Measurements from ENCODE around the gene TXNDC11. TPM values are rescaled to one million over a fixed set of nuclear protein-coding genes. Genes with fewer than 3 reads are reported as not detected.

TXNDC11 gene
- total RNA-seq, 1 donor from 2014 or later, result 99.2 TPM

- H3K27ac ChIP-seq, result no peak overlapping the region
- H3K4me3 ChIP-seq, result no peak overlapping the region
- H3K4me1 ChIP-seq, result peaks cover 17% of the 10 kb centered on the region
- ATAC-seq, result no peak
- no peak for DNase-seq
- no peaks in the 10 kb centered on the region for H3K9me3 ChIP-seq
- TF ChIP-seq CTCF (IDR thresholded peaks at IDR 0.05), result no peak
- peaks cover 96% of the 10 kb centered on the region for H3K36me3 ChIP-seq
- intact Hi-C loops (cut with DNase I), result no loop called here
- H3K27me3 ChIP-seq, result no peaks in the 10 kb centered on the region
Observed at GRCh38 chr16:11756248-11756647, 13.6 kb upstream of the TXNDC11 start.

- Histone ChIP-seq H3K27ac (no peak overlapping the region), H3K4me1 (peaks cover 17% of the 10 kb centered on the region), H3K27me3 (no peaks in the 10 kb centered on the region), H3K9me3 (no peaks in the 10 kb centered on the region), H3K36me3 (peaks cover 96% of the 10 kb centered on the region), H3K4me3 (no peak overlapping the region)
- no peak for TF ChIP-seq CTCF (IDR thresholded peaks at IDR 0.05)
- intact Hi-C loops (cut with DNase I), result no loop called here
- no peak for DNase-seq
- ATAC-seq, result no peak
Observed at GRCh38 chr16:11755022-11755760, 12.5 kb upstream of the TXNDC11 start.

GRCh38 chr16:11752856-11753255 lies 10.2 kb upstream of the TXNDC11 start:
- no peaks in the 10 kb centered on the region for H3K27me3 ChIP-seq
- no peak for TF ChIP-seq CTCF (IDR thresholded peaks at IDR 0.05)
- no peak for ATAC-seq
- no peak overlapping the region for H3K4me3 ChIP-seq
- intact Hi-C loops (cut with DNase I), result no loop called here
- H3K4me1 ChIP-seq, result no peaks in the 10 kb centered on the region
- H3K27ac ChIP-seq, result no peak overlapping the region
- no peaks in the 10 kb centered on the region for H3K9me3 ChIP-seq
- DNase-seq, result no peak
- peaks cover 99% of the 10 kb centered on the region for H3K36me3 ChIP-seq

- intact Hi-C loops (cut with DNase I), result no loop called here
- Histone ChIP-seq H3K27me3 (no peaks in the 10 kb centered on the region), H3K4me3 (no peak overlapping the region), H3K36me3 (peaks cover 71% of the 10 kb centered on the region), H3K4me1 (no peaks in the 10 kb centered on the region), H3K27ac (no peak overlapping the region), H3K9me3 (no peaks in the 10 kb centered on the region)
- no peak for ATAC-seq
- no peak for TF ChIP-seq CTCF (IDR thresholded peaks at IDR 0.05)
- DNase-seq, result no peak
Observed at GRCh38 chr16:11750056-11750455, 7.4 kb upstream of the TXNDC11 start.

- H3K27ac ChIP-seq, result no peak overlapping the region
- peaks cover 2% of the 10 kb centered on the region for H3K4me1 ChIP-seq
- intact Hi-C loops (cut with DNase I), result no loop called here
- no peak overlapping the region for H3K4me3 ChIP-seq
- H3K27me3 ChIP-seq, result no peaks in the 10 kb centered on the region
- TF ChIP-seq CTCF (IDR thresholded peaks at IDR 0.05), result no peak
- DNase-seq, result no peak
- ATAC-seq, result no peak
- peaks cover 58% of the 10 kb centered on the region for H3K36me3 ChIP-seq
- no peaks in the 10 kb centered on the region for H3K9me3 ChIP-seq
Observed at GRCh38 chr16:11748404-11749254, 6.0 kb upstream of the TXNDC11 start.

Data from upper lobe of right lung (tissue), 1 donor.